NCI-H1092 (cell line): ENCODE data around the gene NKIRAS2.
A peak's percentile ranks its signal among the peaks of the same experiment; 100 is the strongest.
"Not testable (repeated sequence)": the region's sequence is repeated elsewhere in the genome, so short reads cannot be mapped to it uniquely, and the experiment has no call there.

Experiments
- DNase-seq: peaks from one replicate; lab custom pipeline; 2025; lab: John Stamatoyannopoulos, UW

Gene NKIRAS2

GRCh38 chr17:41998497-41998896, 21.4 kb upstream of the NKIRAS2 start:
- no peak for DNase-seq

- DNase-seq: no peak
Measured at GRCh38 chr17:42000413-42001133, 19.3 kb upstream of the NKIRAS2 start.

- no peak for DNase-seq
Measured at GRCh38 chr17:42001729-42002128, 18.2 kb upstream of the NKIRAS2 start.

- no peak for DNase-seq
Measured at GRCh38 chr17:42002175-42002791, 17.6 kb upstream of the NKIRAS2 start.

- DNase-seq: no peak
Measured at GRCh38 chr17:42002792-42003301, 17.0 kb upstream of the NKIRAS2 start.

GRCh38 chr17:42005166-42005565, 14.7 kb upstream of the NKIRAS2 start:
- no peak for DNase-seq

GRCh38 chr17:42009170-42009569, 10.7 kb upstream of the NKIRAS2 start:
- no peak for DNase-seq

- DNase-seq: not testable (repeated sequence)
Measured at GRCh38 chr17:42010266-42010680, 9.6 kb upstream of the NKIRAS2 start.

- no peak for DNase-seq
Measured at GRCh38 chr17:42010898-42011516, 8.9 kb upstream of the NKIRAS2 start.

- not testable (repeated sequence) for DNase-seq
Measured at GRCh38 chr17:42012363-42012762, 7.5 kb upstream of the NKIRAS2 start.

- DNase-seq: not testable (repeated sequence)
Measured at GRCh38 chr17:42013740-42014139, 6.2 kb upstream of the NKIRAS2 start.

GRCh38 chr17:42016411-42016831, 3.5 kb upstream of the NKIRAS2 start:
- DNase-seq: no peak

GRCh38 chr17:42016941-42017865, 2.7 kb upstream of the NKIRAS2 start, which contains the start of gene DNAJC7:
DNAJC7 (minus strand) TSS chr17:42017439; CDS start chr17:42017416, 23 bp downstream.
- peak; percentile 93 for DNase-seq

- DNase-seq: no peak
Measured at GRCh38 chr17:42017866-42018200, 2.1 kb upstream of the NKIRAS2 start.

- no peak for DNase-seq
Measured at GRCh38 chr17:42018339-42018738, 1.6 kb upstream of the NKIRAS2 start.

- no peak for DNase-seq
Measured at GRCh38 chr17:42018988-42019387, 902 bp upstream of the NKIRAS2 start.

- not testable (repeated sequence) for DNase-seq
Measured at GRCh38 chr17:42020845-42021244, 955 bp downstream of the NKIRAS2 start.

- DNase-seq: no peak
Measured at GRCh38 chr17:42023524-42024349, 3.8 kb downstream of the NKIRAS2 start.

- DNase-seq: no peak
Measured at GRCh38 chr17:42025191-42025579, 5.3 kb downstream of the NKIRAS2 start.

GRCh38 chr17:42025936-42026335, 6.0 kb downstream of the NKIRAS2 start:
- no peak for DNase-seq
